Left lung (tissue), 10 donors: ENCODE data around the gene WWOX. TPM values are rescaled to one million over a fixed set of nuclear protein-coding genes. Genes with fewer than 3 reads are reported as not detected.

ENCODE experiments used
- ATAC-seq: fragments of 200-7000 bp; cut with Tn5 transposase; one replicate; pipeline ENCODE4 v1.9.1; 2020; ENCODE audit warnings: moderate library complexity
- DNase-seq, 4 donors: peaks; one replicate each; pipeline ENCODE4 v3.0.0-alpha.2; 2013 to 2020
- H3K27ac ChIP-seq, 2 donors: fragments of 200-600 bp; sonication (generic) in 1 of 2; one replicate each; pipeline versions ENCODE4 v1.5.0 to v1.8.0; 2020 to 2021
- H3K27me3 ChIP-seq, 2 donors: fragments of 200-600 bp; sonication (generic) in 1 of 2; one replicate each; pipeline versions ENCODE4 v1.5.0 to v1.8.0; 2020 to 2021
- H3K36me3 ChIP-seq, 2 donors: fragments of 200-600 bp; sonication (generic) in 1 of 2; one replicate each; pipeline versions ENCODE4 v1.5.0 to v1.8.0; 2020 to 2021
- H3K4me1 ChIP-seq, 2 donors: fragments of 200-600 bp; one replicate each; pipeline ENCODE4 v1.8.0; 2021
- H3K4me3 ChIP-seq, 2 donors: fragments of 200-600 bp; sonication (generic) in 1 of 2; one replicate each; pipeline versions ENCODE4 v1.5.0 to v1.8.0; 2020 to 2021; ENCODE audit warnings: mild to moderate bottlenecking in 1 of 2
- H3K9me3 ChIP-seq, 2 donors: fragments of 200-600 bp; sonication (generic) in 1 of 2; one replicate each; pipeline versions ENCODE4 v1.5.0 to v1.8.0; 2020 to 2021
- intact Hi-C, 2 donors: fragments of 100-400 bp; cut with DNase I; formaldehyde crosslinking; loops; one replicate each; pipeline versions ENCODE4 v1.11.2 to v1.14.2; 2022
- polyA plus RNA-seq, 6 donors: library from polyadenylated mRNA; unstranded; fragments of 120-200 nt; gene quantifications; one replicate each; pipeline ENCODE4 v1.2.1, GENCODE V29; 2013; ENCODE audit not compliant: insufficient read length in 6 of 6
- total RNA-seq, 2 donors: library from RNA; stranded (reverse); fragmentation: NEBNext Ultra II Directional; extraction: Animal tissue kit (Norgen Biotek cat#: 25700); gene quantifications; one replicate each; pipeline ENCODE4 v1.2.1, GENCODE V29; 2021
- TF ChIP-seq, protein P1 (sequence below), 2 donors: fragments of 200-600 bp; sonication (generic) in 1 of 2; IDR thresholded peaks; one replicate each; pipeline versions ENCODE4 v1.5.0 to v1.8.0; 2021; ENCODE audit warnings: antibody characterized with exemption in 2 of 2
- donor health status: DM: no; HTN: yes; CAD: no.
- donor health status: DM: no; HTN: no; CAD: no.

WWOX gene
- total and polyA plus RNA-seq, 8 donors: 17.2 to 40.3 (median 30.8) TPM

DNA sequence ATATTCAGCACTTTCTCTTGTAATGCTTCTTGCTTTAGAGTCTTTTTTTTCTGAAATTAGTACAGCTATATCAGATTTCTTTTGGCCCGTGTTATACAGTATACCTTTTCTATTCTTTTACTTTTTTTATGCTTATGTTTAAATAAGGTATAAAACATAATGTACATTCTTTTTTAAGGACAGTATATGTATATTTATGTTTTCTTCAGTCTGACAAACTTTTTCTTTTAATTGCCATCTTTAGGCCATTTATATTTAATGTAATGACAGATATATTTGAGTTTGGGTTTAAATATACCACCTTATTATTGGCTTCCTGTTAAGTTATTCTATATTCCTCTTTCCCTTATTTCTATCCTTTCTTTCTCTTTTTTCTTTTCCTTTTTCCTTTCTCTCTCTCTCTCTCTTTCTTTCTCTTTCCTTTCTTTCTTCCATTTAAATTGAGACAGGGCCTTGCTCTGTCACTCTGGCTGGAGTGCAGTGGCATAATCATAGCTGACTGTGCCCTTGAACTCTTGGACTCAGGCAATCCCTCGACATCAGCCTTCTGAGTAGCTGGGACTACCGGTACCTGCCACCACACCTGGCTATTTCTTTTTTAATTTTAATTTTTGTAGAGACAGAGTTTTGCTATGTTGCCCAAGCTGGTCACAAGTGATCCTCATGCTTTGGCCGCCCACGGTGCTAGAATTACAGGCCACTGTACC, 61.7 kb downstream of the WWOX start:
- Histone ChIP-seq H3K9me3 (peaks cover 0 to 14% of the 10 kb centered on the region in 2 donors), H3K4me3 (no peak overlapping the region), H3K4me1 (no peaks in the 10 kb centered on the region), H3K27ac (no peak overlapping the region), H3K36me3 (no peaks in the 10 kb centered on the region), H3K27me3 (no peaks in the 10 kb centered on the region)
- intact Hi-C loops: no loop called here
- no peak for DNase-seq
- ATAC-seq: no peak
- TF ChIP-seq, protein P1, sequence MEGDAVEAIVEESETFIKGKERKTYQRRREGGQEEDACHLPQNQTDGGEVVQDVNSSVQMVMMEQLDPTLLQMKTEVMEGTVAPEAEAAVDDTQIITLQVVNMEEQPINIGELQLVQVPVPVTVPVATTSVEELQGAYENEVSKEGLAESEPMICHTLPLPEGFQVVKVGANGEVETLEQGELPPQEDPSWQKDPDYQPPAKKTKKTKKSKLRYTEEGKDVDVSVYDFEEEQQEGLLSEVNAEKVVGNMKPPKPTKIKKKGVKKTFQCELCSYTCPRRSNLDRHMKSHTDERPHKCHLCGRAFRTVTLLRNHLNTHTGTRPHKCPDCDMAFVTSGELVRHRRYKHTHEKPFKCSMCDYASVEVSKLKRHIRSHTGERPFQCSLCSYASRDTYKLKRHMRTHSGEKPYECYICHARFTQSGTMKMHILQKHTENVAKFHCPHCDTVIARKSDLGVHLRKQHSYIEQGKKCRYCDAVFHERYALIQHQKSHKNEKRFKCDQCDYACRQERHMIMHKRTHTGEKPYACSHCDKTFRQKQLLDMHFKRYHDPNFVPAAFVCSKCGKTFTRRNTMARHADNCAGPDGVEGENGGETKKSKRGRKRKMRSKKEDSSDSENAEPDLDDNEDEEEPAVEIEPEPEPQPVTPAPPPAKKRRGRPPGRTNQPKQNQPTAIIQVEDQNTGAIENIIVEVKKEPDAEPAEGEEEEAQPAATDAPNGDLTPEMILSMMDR (IDR thresholded peaks at IDR 0.05): no peak

- H3K9me3 ChIP-seq: peaks cover 0 to 14% of the 10 kb centered on the region in 2 donors
- no peaks in the 10 kb centered on the region for H3K27me3 ChIP-seq
- H3K36me3 ChIP-seq: no peaks in the 10 kb centered on the region
- H3K4me3 ChIP-seq: no peak overlapping the region
- H3K27ac ChIP-seq: no peak overlapping the region
- ATAC-seq (no peak), DNase-seq (no peak)
- TF ChIP-seq, protein P1 (IDR thresholded peaks at IDR 0.05): no peak
- H3K4me1 ChIP-seq: no peaks in the 10 kb centered on the region
- intact Hi-C loops: no loop called here
These were observed 64.6 kb downstream of the WWOX start for GRCh38 chr16:78163772-78164670.

- Histone ChIP-seq H3K9me3 (peaks cover 0 to 4% of the 10 kb centered on the region in 2 donors), H3K36me3 (no peaks in the 10 kb centered on the region), H3K27me3 (no peaks in the 10 kb centered on the region), H3K27ac (no peak overlapping the region), H3K4me1 (no peaks in the 10 kb centered on the region), H3K4me3 (no peak overlapping the region)
- no peak for ATAC-seq
- DNase-seq: no peak
- intact Hi-C loops: no loop called here
- TF ChIP-seq, protein P1 (IDR thresholded peaks at IDR 0.05): no peak
These were observed 71.1 kb downstream of the WWOX start for GRCh38 chr16:78170494-78170933.

DNA sequence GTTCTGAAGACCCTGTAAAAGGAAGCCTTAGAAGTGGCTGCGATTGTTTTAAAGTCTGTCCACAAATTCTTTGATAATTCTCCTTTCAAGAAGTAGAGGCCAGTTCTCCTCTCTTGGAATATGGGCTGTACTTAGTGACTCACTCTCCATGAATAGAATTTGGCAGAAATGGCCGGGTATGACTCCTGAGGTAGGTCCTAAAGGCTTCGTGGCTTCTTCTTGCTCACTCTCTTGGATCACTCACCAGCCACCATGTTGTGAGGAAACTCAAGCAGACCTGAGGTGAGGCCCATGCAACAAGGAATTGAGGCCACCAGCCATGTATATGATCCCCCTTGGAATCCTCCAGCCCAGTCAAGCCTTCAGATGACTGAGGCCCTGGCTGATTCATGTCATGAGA, 75.8 kb downstream of the WWOX start:
- Histone ChIP-seq H3K27ac (no peak overlapping the region), H3K36me3 (no peaks in the 10 kb centered on the region), H3K4me1 (no peaks in the 10 kb centered on the region), H3K9me3 (peaks cover 0 to 4% of the 10 kb centered on the region in 2 donors), H3K4me3 (no peak overlapping the region), H3K27me3 (no peaks in the 10 kb centered on the region)
- intact Hi-C loops: no loop called here
- DNase-seq (no peak), ATAC-seq (no peak)
- TF ChIP-seq, protein P1 (IDR thresholded peaks at IDR 0.05): no peak

GRCh38 chr16:78176435-78176834, 77.0 kb downstream of the WWOX start:
- Histone ChIP-seq H3K4me3 (no peak overlapping the region), H3K27me3 (no peaks in the 10 kb centered on the region), H3K9me3 (peaks cover 0 to 4% of the 10 kb centered on the region in 2 donors), H3K27ac (no peak overlapping the region), H3K36me3 (no peaks in the 10 kb centered on the region), H3K4me1 (no peaks in the 10 kb centered on the region)
- DNase-seq (no peak), ATAC-seq (no peak)
- intact Hi-C loops: no loop called here
- TF ChIP-seq, protein P1 (IDR thresholded peaks at IDR 0.05): no peak
